GM21515 (cell line): Measurements from ENCODE around the gene MPEG1.
A peak's percentile ranks its signal among the peaks of the same experiment; 100 is the strongest.

Experiments
- ATAC-seq: cut with Tn5 transposase; IDR thresholded peaks from one replicate; pipeline ENCODE4 v1.9.1; 2021; ENCODE audit not compliant: unreplicated experiment

The MPEG1 gene

GRCh38 chr11:59191095-59191494, 21.6 kb downstream of the MPEG1 start:
- ATAC-seq, result no peak

GRCh38 chr11:59189986-59190385, 22.7 kb downstream of the MPEG1 start:
- no peak for ATAC-seq

DNA sequence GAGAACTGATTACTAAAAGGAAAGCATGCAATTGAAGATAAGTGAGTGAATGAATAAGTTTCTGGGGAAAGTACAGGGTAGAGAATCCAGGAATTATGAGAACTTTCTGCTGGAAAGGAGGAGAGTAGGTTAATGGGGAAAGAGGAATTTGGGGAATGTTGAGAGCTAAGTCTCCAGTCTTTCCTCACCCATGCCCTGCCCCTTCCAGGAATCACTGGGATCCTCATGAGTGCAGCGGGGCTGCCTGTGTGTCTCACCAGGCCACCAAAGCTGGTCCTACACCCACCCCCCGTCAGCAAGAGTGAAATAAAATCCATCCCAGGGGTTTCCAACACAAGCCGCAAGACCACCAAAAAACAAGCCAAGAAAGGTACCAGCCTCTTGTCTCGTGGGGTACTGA, 23.8 kb downstream of the MPEG1 start:
- ATAC-seq, result no peak

- ATAC-seq, result no peak
Observed at GRCh38 chr11:59187587-59187986, 25.1 kb downstream of the MPEG1 start.

DNA sequence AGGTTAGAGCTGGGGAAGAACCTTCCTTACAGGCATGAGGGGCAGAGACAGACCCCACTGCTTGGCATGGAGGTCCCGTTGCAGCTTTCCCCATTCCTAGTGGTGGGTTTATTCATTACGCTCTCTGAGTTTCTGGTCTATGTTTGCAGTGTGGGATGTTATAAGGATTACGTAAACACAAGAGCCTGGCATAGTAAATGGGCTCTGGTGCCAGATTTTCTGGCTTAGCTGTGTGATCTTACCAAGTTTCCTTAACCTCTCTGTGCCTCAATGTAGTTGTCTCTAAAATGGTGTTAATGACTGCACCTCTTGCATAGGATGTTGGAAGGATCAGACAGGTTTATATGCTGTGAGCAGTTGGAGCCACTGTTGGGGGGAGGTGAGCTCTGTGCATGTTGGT, 25.7 kb downstream of the MPEG1 start:
- ATAC-seq, result no peak

DNA sequence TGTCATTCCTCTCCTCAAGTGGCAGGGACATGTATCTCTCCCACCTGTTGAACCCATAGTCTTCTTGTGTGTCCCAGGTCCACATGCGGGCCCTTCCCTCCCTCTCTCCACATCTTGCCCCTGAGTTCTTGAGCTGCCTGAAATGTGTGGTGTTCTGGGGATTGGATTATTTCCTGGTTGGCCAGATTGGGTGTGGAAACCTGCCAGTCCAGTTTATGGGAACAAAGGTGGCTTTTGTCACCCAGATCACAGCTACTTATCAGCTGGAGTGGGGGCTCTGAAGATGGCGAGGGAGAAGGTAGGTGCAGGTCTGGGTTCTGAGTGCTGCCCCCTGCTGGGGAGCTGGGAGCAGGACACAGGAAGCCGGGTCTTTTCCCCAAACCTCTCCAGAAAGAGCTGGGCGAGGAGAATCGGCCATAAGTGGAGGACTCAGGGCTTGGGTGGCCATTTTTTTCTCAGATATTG, 26.6 kb downstream of the MPEG1 start:
- peak; percentile 64 for ATAC-seq

- ATAC-seq, result no peak
Observed at GRCh38 chr11:59185386-59185945, 27.3 kb downstream of the MPEG1 start.

- no peak for ATAC-seq
Observed at GRCh38 chr11:59184691-59185339, 27.9 kb downstream of the MPEG1 start.

DNA sequence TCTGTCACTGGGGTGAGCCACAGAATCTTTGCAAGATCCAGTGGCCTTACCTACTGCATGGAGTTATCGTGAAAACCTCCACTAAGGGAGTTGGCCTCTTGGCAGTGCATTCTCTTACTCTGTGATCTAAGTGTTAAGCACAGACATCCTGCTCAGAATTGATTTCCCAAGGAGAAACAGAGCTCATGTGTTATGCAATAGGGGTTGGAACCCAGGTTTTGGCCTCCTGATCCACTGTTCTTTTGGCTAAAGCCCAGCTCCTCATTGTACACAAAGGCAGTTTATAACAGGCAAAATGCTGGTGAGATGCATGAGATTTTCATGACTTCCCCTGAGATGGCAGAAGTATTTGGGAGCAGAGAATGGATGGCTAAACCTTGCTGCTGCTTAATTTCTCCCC, 29.0 kb downstream of the MPEG1 start:
- ATAC-seq, result no peak

DNA sequence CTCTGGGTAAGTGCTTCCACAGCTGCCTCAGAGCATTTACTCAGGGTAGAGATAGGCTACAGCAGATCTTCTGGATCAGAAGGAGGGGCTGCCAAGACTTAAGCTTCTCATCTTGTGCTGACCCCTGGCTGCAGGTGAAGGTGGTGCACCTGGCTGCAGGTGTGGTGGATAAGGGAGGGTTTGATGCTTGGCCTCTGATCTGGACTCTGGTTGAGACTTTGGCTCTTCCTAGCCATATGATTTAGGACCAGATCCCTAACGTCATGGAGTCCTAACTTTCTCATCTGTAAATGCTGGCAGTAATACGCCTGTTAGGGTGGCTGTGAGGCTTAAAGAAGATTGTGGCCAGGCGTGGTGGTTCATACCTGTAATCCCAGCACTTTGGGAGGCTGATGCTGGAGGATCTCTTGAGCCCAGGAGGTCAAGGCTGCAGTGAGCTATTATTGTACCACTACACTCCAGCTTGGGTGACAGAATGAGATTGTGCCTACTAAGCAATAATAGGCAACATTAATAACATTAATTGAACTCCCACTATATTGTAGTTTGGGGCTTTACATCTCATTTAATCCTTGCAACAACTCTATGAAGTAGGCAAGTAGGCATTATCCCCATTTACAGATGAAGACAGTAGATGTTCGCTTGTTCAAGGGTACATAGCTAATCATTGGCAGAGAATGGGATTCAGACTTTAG, 30.1 kb downstream of the MPEG1 start:
- ATAC-seq, result no peak

GRCh38 chr11:59181746-59182456, 30.8 kb downstream of the MPEG1 start:
- ATAC-seq, result no peak

DNA sequence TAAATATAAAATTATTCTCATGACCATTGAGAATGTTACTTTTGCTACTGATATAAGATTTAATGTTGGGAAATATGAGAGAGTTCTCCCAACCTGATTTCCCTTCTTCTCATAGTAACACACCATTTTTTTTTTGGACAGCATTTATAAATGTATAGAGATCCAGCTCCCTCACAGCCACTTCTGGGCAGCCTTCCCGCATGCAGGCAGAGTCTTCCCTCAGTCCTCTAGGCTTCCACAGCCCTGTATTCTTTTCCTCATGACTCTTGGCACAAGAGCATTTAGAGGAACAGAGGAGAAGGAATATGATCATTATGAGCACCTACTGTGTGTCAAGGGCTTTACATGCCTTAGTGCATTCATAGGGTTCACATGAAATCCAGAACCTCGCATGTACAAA, 31.8 kb downstream of the MPEG1 start:
- no peak for ATAC-seq

DNA sequence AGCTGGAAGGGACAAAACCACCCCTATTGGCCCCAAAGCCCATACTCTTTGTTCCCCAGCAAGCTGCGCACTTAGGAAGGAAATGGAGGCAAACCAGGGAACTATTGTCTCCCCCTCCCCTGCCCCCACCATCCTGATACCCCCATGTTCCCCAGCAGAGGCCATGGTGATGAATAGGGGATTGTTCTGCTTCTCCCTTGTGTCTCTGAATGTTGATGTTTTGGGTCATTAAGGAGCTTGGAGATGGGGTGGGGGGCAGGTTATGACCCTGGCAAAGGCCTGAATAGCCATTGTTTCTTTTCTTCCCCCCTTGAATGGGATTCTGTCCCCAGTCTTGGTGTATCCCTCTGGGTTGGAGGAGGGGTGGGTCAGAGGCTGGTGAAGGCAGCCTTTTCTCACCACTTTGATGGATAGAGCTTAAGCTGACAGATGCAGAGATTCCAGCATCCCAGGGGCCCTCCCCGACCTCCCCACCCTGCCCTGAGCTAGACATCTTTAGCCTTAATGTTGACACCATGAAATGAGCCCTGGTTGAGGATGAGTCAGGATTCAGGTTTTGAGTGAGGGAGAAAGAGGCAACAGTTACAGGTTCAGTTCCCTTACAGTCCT, 32.5 kb downstream of the MPEG1 start:
- no peak for ATAC-seq

DNA sequence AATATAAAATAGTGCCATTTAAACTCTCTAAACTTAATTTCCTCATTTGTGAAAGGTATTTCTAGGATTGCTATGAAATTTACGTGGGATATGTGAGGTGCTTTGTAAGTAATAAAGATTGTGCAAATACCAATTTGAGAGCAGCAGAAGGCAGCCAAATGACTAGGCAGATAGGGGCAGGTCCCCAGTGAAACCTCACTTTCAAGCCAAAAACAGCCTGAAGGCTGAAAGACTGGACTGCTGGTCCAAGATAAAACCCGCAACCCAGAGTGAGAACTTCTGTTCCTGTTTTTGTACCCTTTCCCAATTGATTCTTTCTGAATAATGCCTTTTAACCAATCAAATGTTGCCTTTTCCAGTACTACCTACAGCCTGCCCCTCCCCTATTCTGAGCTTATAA, 33.6 kb downstream of the MPEG1 start:
- ATAC-seq, result no peak

GRCh38 chr11:59178402-59178801, 34.3 kb downstream of the MPEG1 start:
- no peak for ATAC-seq

DNA sequence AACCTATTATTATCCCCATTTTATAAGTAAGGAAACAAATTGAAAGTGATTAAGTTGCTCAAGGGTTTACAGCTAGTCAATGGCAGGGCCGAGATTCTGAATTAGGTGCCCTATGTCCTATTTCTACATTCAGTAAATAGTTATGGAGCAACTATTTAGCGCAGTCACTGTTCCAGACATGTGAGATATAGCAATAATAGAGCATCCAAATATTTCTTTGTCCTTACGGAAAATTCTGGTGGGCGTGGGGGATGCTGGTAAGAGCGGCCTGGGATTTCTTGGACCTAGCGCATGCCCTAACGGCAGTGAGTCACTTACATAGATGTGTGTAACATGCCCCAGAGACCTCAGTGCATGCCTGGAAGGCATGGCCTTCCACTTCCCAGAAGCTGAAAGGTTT, 36.4 kb downstream of the MPEG1 start:
- no peak for ATAC-seq

- no peak for ATAC-seq
Observed at GRCh38 chr11:59175091-59175501, 37.6 kb downstream of the MPEG1 start.

DNA sequence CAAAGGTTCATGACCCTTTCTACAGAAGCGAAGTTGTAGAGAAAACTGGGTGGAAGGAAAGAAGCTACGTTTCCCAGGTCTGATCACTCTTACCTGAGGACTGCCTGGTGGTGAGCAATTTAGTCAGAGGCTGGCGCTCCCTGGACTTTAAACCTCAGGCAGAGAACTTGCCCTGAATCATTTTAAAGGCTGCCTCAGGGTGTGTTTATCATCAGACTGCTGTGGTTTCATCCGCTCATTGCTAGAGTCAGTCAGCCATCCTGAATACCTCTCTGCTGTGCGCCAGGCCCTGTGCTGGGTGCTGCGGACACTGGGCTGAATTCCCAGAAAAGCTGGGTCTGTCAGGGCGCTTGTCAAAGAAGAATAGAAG, 38.1 kb downstream of the MPEG1 start:
- ATAC-seq, result no peak

DNA sequence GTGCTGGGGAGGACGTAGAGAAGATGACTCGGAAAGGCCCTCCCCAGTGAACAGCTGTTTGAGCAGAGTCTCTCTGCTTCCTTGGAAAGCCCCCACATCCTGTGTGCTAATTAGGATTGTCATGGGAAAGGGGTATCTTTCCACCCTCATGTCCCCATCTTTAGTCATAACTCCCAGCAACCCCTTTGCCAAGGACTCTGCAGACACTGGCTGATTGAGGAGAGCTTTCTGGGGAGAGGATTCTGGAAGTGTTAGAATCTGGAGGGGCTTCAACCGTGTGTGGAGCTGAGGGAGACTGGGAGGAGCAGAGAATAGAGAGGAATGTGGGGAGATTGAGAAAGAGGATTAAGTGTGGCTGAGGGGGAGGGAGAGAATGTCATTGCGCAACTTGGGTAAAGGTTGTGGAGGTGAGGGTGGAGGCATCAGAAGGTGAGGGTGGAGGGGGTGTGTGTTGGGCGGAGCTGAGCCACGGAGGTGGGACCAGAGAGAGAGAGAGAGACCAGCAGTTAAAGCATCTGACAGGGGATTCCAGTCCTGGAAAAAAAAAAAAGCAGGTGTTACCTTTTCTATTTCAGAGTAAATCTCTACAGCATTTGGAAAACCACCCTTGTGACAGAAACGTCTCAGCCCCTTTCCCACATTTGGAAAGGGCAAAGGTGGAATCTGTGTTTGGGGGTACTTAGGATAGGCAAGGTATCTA, 38.6 kb downstream of the MPEG1 start:
- no peak for ATAC-seq

GRCh38 chr11:59173080-59173963, 39.4 kb downstream of the MPEG1 start:
- peak; percentile 2 for ATAC-seq
